Effector memory CD4-positive, alpha-beta T cell (primary cell): ENCODE measurements around the gene SLC35B4.
"Not testable (repeated sequence)": the region's sequence is repeated elsewhere in the genome, so short reads cannot be mapped to it uniquely, and the experiment has no call there.

Experiments
- DNase-seq, 3 donors: peaks; one replicate each; pipeline ENCODE4 v3.0.0-alpha.2; 2020
- H3K27ac ChIP-seq: 2 replicates; pipeline ENCODE4 v1.7.0; 2013; ENCODE audit warnings: mild to moderate bottlenecking, low read length, moderate library complexity; ENCODE audit not compliant: insufficient read depth, poor library complexity, severe bottlenecking
- H3K27me3 ChIP-seq: replicated peaks from 2 replicates; pipeline ENCODE4 v1.7.0; 2013; ENCODE audit warnings: mild to moderate bottlenecking, low read length; ENCODE audit not compliant: insufficient read depth, control insufficient read depth, poor library complexity, severe bottlenecking
- H3K36me3 ChIP-seq: 2 replicates; pipeline ENCODE4 v1.7.0; 2013; ENCODE audit warnings: mild to moderate bottlenecking, low read length, moderate library complexity; ENCODE audit not compliant: control insufficient read depth, insufficient read depth
- H3K4me1 ChIP-seq: 2 replicates; pipeline ENCODE4 v1.7.0; 2013; ENCODE audit warnings: low read length, mild to moderate bottlenecking; ENCODE audit not compliant: control insufficient read depth, insufficient read depth, poor library complexity, severe bottlenecking
- H3K4me3 ChIP-seq: 2 replicates; pipeline ENCODE4 v1.7.0; 2013; ENCODE audit warnings: low read length, low read depth, mild to moderate bottlenecking; ENCODE audit not compliant: insufficient read depth, poor library complexity, severe bottlenecking
- H3K9me3 ChIP-seq: 2 replicates; pipeline ENCODE4 v1.7.0; 2013; ENCODE audit warnings: mild to moderate bottlenecking, low read length, moderate library complexity; ENCODE audit not compliant: control insufficient read depth

The SLC35B4 gene

DNA sequence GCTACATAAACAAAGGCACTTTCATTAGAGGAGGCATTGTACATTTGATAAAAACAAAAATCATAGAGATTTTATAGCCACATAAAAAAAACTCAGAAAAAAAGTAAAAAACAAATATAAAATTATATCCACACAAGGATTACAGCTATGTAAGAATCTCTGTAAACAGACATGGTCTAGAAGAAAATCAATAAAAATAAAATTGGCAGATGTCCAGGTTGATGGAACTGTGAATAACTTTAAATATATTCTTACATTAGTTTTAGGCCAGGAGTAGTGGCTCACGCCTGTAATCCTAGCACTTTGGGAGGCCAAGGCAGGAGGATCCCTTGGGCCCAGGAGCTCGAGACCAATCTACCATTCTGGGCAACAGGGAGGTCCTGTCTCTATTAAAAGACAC is 19.2 kb downstream of the SLC35B4 start:
- no peaks in the 10 kb centered on the region for H3K27me3 ChIP-seq
- H3K36me3 ChIP-seq: peaks cover 22% of the 10 kb centered on the region
- no peak overlapping the region for H3K27ac ChIP-seq
- no peaks in the 10 kb centered on the region for H3K4me1 ChIP-seq
- H3K4me3 ChIP-seq: no peak overlapping the region
- no peaks in the 10 kb centered on the region for H3K9me3 ChIP-seq
- no peak for DNase-seq

DNA sequence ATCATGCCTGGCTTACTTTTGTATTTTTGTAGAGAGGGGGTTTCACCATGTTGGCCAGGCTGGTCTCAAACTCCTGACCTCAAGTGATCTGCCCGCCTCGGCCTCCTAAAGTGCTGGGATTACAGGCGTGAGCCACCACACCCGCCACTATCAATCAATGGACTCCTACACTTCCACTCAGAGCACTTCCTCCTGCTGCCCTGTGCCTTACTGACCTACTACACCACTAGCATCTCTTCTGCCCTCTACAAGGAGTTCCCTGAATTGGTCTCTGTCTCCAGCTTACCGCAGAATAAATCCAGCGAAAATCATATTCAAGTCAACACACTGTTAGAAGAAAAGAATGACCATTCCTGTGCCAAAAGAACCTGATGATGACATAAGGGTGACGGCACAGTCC is 20.7 kb downstream of the SLC35B4 start:
- H3K36me3 ChIP-seq: peaks cover 17% of the 10 kb centered on the region
- not testable (repeated sequence) for H3K9me3 ChIP-seq, DNase-seq, H3K27ac ChIP-seq, H3K4me3 ChIP-seq, H3K27me3 ChIP-seq, H3K4me1 ChIP-seq

GRCh38 chr7:134293002-134293740 is 23.6 kb downstream of the SLC35B4 start:
- Histone ChIP-seq H3K4me3 (no peak overlapping the region), H3K27ac (no peak overlapping the region), H3K36me3 (peaks cover 14% of the 10 kb centered on the region), H3K4me1 (no peaks in the 10 kb centered on the region), H3K9me3 (no peaks in the 10 kb centered on the region), H3K27me3 (no peaks in the 10 kb centered on the region)
- DNase-seq: no peak

- Histone ChIP-seq H3K9me3 (no peaks in the 10 kb centered on the region), H3K27ac (no peak overlapping the region), H3K36me3 (peaks cover 12% of the 10 kb centered on the region), H3K4me1 (no peaks in the 10 kb centered on the region), H3K4me3 (no peak overlapping the region), H3K27me3 (no peaks in the 10 kb centered on the region)
- DNase-seq: no peak
These were observed 26.4 kb downstream of the SLC35B4 start for GRCh38 chr7:134290286-134290685.

- no peaks in the 10 kb centered on the region for H3K4me1 ChIP-seq
- H3K4me3 ChIP-seq: no peak overlapping the region
- H3K27ac ChIP-seq: no peak overlapping the region
- no peaks in the 10 kb centered on the region for H3K9me3 ChIP-seq
- DNase-seq: no peak
- H3K27me3 ChIP-seq: no peaks in the 10 kb centered on the region
- H3K36me3 ChIP-seq: peaks cover 8% of the 10 kb centered on the region
These were observed 26.9 kb downstream of the SLC35B4 start for GRCh38 chr7:134289841-134290240.

DNA sequence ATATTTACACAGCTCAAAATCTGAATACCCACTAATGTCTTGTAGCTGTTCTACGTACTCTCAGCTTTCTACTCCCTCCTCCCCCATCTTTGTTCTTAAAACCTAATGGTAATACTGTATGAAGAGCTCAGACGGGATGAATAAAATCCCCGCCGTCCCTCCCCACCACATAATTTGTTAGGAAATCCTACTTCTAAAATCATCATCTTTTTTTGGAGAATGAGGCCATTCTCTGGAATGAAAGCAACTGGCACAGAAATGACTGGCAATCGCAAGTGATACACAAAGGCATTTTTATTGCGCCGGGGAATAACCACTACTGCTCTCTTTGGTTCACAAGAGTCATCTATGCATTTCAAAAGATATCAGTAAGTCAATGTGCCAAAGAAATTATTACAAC is 27.3 kb downstream of the SLC35B4 start:
- Histone ChIP-seq H3K27me3 (no peaks in the 10 kb centered on the region), H3K36me3 (peaks cover 4% of the 10 kb centered on the region), H3K27ac (no peak overlapping the region), H3K9me3 (no peaks in the 10 kb centered on the region), H3K4me3 (no peak overlapping the region), H3K4me1 (no peaks in the 10 kb centered on the region)
- DNase-seq: no peak

- DNase-seq: no peak
- Histone ChIP-seq H3K4me3 (no peak overlapping the region), H3K27ac (no peak overlapping the region), H3K4me1 (no peaks in the 10 kb centered on the region), H3K27me3 (no peaks in the 10 kb centered on the region), H3K36me3 (no peaks in the 10 kb centered on the region), H3K9me3 (no peaks in the 10 kb centered on the region)
These were observed 28.6 kb downstream of the SLC35B4 start for GRCh38 chr7:134287916-134288659.

DNA sequence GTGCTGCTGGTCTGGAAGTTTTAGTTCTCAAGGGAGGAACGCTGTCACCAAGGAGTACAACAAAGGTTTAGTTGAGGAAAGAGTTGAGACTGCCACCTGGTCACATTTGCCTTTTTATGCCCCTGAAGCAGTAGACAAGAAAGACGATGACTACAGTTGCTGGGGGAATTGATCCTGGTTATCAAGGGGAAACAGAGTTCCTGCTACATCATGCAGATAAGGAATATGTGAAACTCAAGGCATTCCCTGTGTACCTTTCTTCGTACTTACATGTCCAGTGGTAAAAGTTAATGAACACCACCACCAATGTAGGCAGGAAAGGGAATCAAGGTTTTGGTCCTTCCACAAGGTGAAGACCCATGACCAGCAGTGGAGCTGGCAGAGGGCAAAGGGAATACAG is 31.8 kb downstream of the SLC35B4 start:
- Histone ChIP-seq H3K27ac (no peak overlapping the region), H3K27me3 (no peaks in the 10 kb centered on the region), H3K4me3 (no peak overlapping the region), H3K36me3 (no peaks in the 10 kb centered on the region), H3K4me1 (no peaks in the 10 kb centered on the region), H3K9me3 (no peaks in the 10 kb centered on the region)
- no peak for DNase-seq

DNA sequence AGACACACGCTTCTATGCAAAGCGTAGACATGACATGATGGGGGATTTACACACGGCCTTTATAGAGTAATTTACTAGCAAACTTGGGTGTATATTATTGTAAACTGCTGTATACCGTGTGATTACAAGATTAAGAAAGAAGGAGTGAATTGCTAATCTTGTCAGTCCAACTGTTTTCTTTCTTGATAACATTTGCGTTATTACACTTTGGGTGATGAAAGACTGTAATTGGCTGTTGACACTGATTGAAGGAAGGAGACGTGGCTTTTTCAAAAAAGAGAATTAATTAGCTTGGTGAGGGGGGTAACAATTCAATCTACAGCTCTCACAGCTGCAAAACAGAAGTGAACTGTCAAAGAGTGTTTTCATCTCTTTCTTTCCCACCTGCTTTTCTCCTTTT is 32.7 kb downstream of the SLC35B4 start:
- DNase-seq: no peak
- Histone ChIP-seq H3K27me3 (no peaks in the 10 kb centered on the region), H3K9me3 (no peaks in the 10 kb centered on the region), H3K4me3 (no peak overlapping the region), H3K4me1 (no peaks in the 10 kb centered on the region), H3K36me3 (no peaks in the 10 kb centered on the region), H3K27ac (no peak overlapping the region)

GRCh38 chr7:134280508-134280907 is 36.2 kb downstream of the SLC35B4 start:
- Histone ChIP-seq H3K9me3 (no peaks in the 10 kb centered on the region), H3K4me3 (no peak overlapping the region), H3K27ac (no peak overlapping the region), H3K36me3 (no peaks in the 10 kb centered on the region), H3K4me1 (no peaks in the 10 kb centered on the region), H3K27me3 (no peaks in the 10 kb centered on the region)
- DNase-seq: no peak
